T-cell (primary cell): ENCODE data around the gene MAS1L. TPM values are rescaled to one million over a fixed set of nuclear protein-coding genes. Genes with fewer than 3 reads are reported as not detected.
A peak's percentile ranks its signal among the peaks of the same experiment; 100 is the strongest.

ENCODE experiments used
- ATAC-seq, 4 experiments: fragments of 200-7000 bp in 3 of 4; fragments of 150-1000 bp in 1 of 4; cut with Tn5 transposase; replicated peaks in 1 of 4; 1 replicate in 3 of 4; 2 replicates in 1 of 4; pipeline ENCODE4 v1.10.0; 2021; ENCODE audit warnings: moderate library complexity in 3 of 4, mild to moderate bottlenecking in 2 of 4, moderate number of reproducible peaks in 1 of 4
- CTCF ChIA-PET, 2 donors: fragments of 300-600 bp; sonication (Branson Sonifier 250); formaldehyde crosslinking; loops; one replicate each; lab custom pipeline; 2022; ENCODE audit warnings: antibody characterized with exemption in 2 of 2; lab: Charles Lee
- POLR2A ChIA-PET, 2 donors: fragments of 300-600 bp; sonication (Branson Sonifier 250); formaldehyde crosslinking; loops; one replicate each; lab custom pipeline; 2022; ENCODE audit warnings: antibody characterized with exemption in 2 of 2; lab: Charles Lee
- DNase-seq, 35 experiments: peaks; one replicate each; pipeline versions ENCODE4 v3.0.0 to v3.0.0-alpha.2; 2013 to 2023
- H3K27ac ChIP-seq: one replicate; pipeline ENCODE4 v1.5.1; 2013; ENCODE audit warnings: low read length
- H3K27me3 ChIP-seq, 2 experiments: replicated peaks in 1 of 2; 1 replicate in 1 of 2; 2 replicates in 1 of 2; pipeline versions ENCODE4 v1.6.1 to v1.7.0; 2013; ENCODE audit warnings: low read length in 1 of 2, mixed read lengths in 1 of 2; ENCODE audit not compliant: control insufficient read depth in 2 of 2, insufficient read depth in 2 of 2; ENCODE audit errors: extremely low read depth in 1 of 2
- H3K36me3 ChIP-seq, 2 donors: 1 replicate in 1 of 2; 2 replicates in 1 of 2; pipeline versions ENCODE4 v1.6.1 to v1.7.0; 2013; ENCODE audit warnings: low read length in 1 of 2; ENCODE audit not compliant: control insufficient read depth in 2 of 2, insufficient read depth in 1 of 2; ENCODE audit errors: extremely low read depth in 1 of 2
- H3K4me1 ChIP-seq, 2 experiments: 1 replicate in 1 of 2; 2 replicates in 1 of 2; pipeline versions ENCODE4 v1.6.1 to v1.7.0; 2013; ENCODE audit warnings: low read length in 2 of 2, mixed read lengths in 1 of 2; ENCODE audit not compliant: insufficient read depth in 2 of 2, control insufficient read depth in 1 of 2; ENCODE audit errors: extremely low read depth in 1 of 2
- H3K4me3 ChIP-seq, 2 donors: 1 replicate in 1 of 2; 2 replicates in 1 of 2; pipeline versions ENCODE4 v1.5.1 to v1.7.0; 2013; ENCODE audit warnings: mild to moderate bottlenecking in 2 of 2, low read length in 1 of 2, moderate library complexity in 1 of 2; ENCODE audit not compliant: control insufficient read depth in 1 of 2; ENCODE audit errors: extremely low read depth in 1 of 2
- H3K9me3 ChIP-seq: 2 replicates; pipeline ENCODE4 v1.7.0; 2013
- H3K27ac Mint-ChIP-seq, 2 donors: one replicate each; pipeline ENCODE4 v1.8.0; 2020 to 2021; ENCODE audit warnings: mild to moderate bottlenecking in 2 of 2, mixed read lengths in 2 of 2
- H3K27me3 Mint-ChIP-seq, 2 donors: one replicate each; pipeline ENCODE4 v1.8.0; 2021 to 2022; ENCODE audit warnings: mixed read lengths in 2 of 2
- H3K36me3 Mint-ChIP-seq: one replicate; pipeline ENCODE4 v1.8.0; 2021; ENCODE audit warnings: mixed read lengths
- H3K4me1 Mint-ChIP-seq, 3 donors: one replicate each; pipeline ENCODE4 v1.8.0; 2020 to 2022; ENCODE audit warnings: mixed read lengths in 3 of 3, mild to moderate bottlenecking in 1 of 3
- H3K4me3 Mint-ChIP-seq, 3 donors: one replicate each; pipeline ENCODE4 v1.8.0; 2020 to 2022; ENCODE audit warnings: mild to moderate bottlenecking in 3 of 3, mixed read lengths in 3 of 3, moderate library complexity in 3 of 3
- H3K9me3 Mint-ChIP-seq, 3 donors: one replicate each; pipeline ENCODE4 v1.8.0; 2020 to 2022; ENCODE audit warnings: mixed read lengths in 3 of 3
- WGBS: methylation state at CpG from one replicate; pipeline ENCODE4 v1.1.5; 2013; ENCODE audit warnings: missing lambda C conversion rate; ENCODE audit not compliant: insufficient coverage; 5-methylcytosine and 5-hydroxymethylcytosine counted together
- total RNA-seq, 35 experiments: library from RNA in 6 of 35; stranded (reverse) in 6 of 35; fragments of 120-200 nt in 1 of 35; gene quantifications; one replicate each; pipeline versions ENCODE4 v1.2.1 to v1.2.4 and lab custom pipeline; 2013 to 2026

The MAS1L gene
- total RNA-seq, 5 donors from 2014 or later (not counting 1 experiment from before 2014, with no cell fraction given), result not detected

GRCh38 chr6:29528300-29528931 is 40.7 kb upstream of the MAS1L start:
- H3K4me3 Mint-ChIP-seq, result no peak overlapping the region
- H3K36me3 ChIP-seq, result no peaks in the 10 kb centered on the region
- CTCF ChIA-PET, result no interaction called here
- H3K36me3 Mint-ChIP-seq, result no peaks in the 10 kb centered on the region
- H3K27ac ChIP-seq, result no peak overlapping the region
- no peaks in the 10 kb centered on the region for H3K4me1 Mint-ChIP-seq
- no peak for ATAC-seq
- H3K4me3 ChIP-seq, result no peak overlapping the region
- POLR2A ChIA-PET, result interaction anchor here in 1 of 2 donors (0.9 kb wide), 1 partner anchor 137 kb away, joined by 3 read pairs; no protein-coding TSS in a partner anchor
- DNase-seq, result no peak
- no peaks in the 10 kb centered on the region for H3K9me3 ChIP-seq
- peaks cover 0 to 42% of the 10 kb centered on the region in 2 experiments for H3K27me3 ChIP-seq
- H3K27ac Mint-ChIP-seq, result peak overlapping the region in 1 of 2 donors; percentile 9
- peaks cover 17 to 27% of the 10 kb centered on the region in 2 donors for H3K27me3 Mint-ChIP-seq
- 56% methylated on average over 5 of the region's 5 CpGs for WGBS
- H3K4me1 ChIP-seq, result no peaks in the 10 kb centered on the region
- H3K9me3 Mint-ChIP-seq, result no peaks in the 10 kb centered on the region

- no peaks in the 10 kb centered on the region for H3K36me3 Mint-ChIP-seq
- no peaks in the 10 kb centered on the region for H3K4me1 Mint-ChIP-seq
- H3K9me3 Mint-ChIP-seq, result no peaks in the 10 kb centered on the region
- Histone ChIP-seq H3K4me3 (no peak overlapping the region), H3K27ac (no peak overlapping the region), H3K36me3 (no peaks in the 10 kb centered on the region), H3K27me3 (peaks cover 0 to 40% of the 10 kb centered on the region in 2 experiments), H3K9me3 (no peaks in the 10 kb centered on the region), H3K4me1 (no peaks in the 10 kb centered on the region)
- no CpG with 5 or more reads among the region's 2 CpGs for WGBS
- POLR2A ChIA-PET, result no interaction called here
- CTCF ChIA-PET, result no interaction called here
- H3K27me3 Mint-ChIP-seq, result peaks cover 17 to 30% of the 10 kb centered on the region in 2 donors
- H3K4me3 Mint-ChIP-seq, result no peak overlapping the region
- no peak for DNase-seq
- no peak overlapping the region for H3K27ac Mint-ChIP-seq
- no peak for ATAC-seq
Observed at GRCh38 chr6:29527564-29527963, 39.8 kb upstream of the MAS1L start.

GRCh38 chr6:29527126-29527525 is 39.4 kb upstream of the MAS1L start:
- no peak overlapping the region for H3K27ac Mint-ChIP-seq
- Histone ChIP-seq H3K9me3 (no peaks in the 10 kb centered on the region), H3K4me3 (no peak overlapping the region), H3K27me3 (peaks cover 0 to 36% of the 10 kb centered on the region in 2 experiments), H3K36me3 (no peaks in the 10 kb centered on the region), H3K27ac (no peak overlapping the region), H3K4me1 (no peaks in the 10 kb centered on the region)
- no peak overlapping the region for H3K4me3 Mint-ChIP-seq
- ChIA-PET POLR2A (no interaction called here), CTCF (no interaction called here)
- H3K36me3 Mint-ChIP-seq, result no peaks in the 10 kb centered on the region
- DNase-seq (no peak), ATAC-seq (no peak)
- no CpG with 5 or more reads among the region's 1 CpG for WGBS
- peaks cover 17 to 30% of the 10 kb centered on the region in 2 donors for H3K27me3 Mint-ChIP-seq
- no peaks in the 10 kb centered on the region for H3K4me1 Mint-ChIP-seq
- no peaks in the 10 kb centered on the region for H3K9me3 Mint-ChIP-seq

- Histone ChIP-seq H3K27ac (no peak overlapping the region), H3K36me3 (no peaks in the 10 kb centered on the region), H3K4me3 (no peak overlapping the region), H3K9me3 (no peaks in the 10 kb centered on the region), H3K4me1 (no peaks in the 10 kb centered on the region), H3K27me3 (peaks cover 0 to 36% of the 10 kb centered on the region in 2 experiments)
- WGBS, result no CpG with 5 or more reads among the region's 1 CpG
- DNase-seq (no peak), ATAC-seq (no peak)
- ChIA-PET POLR2A (no interaction called here), CTCF (no interaction called here)
- H3K4me3 Mint-ChIP-seq, result no peak overlapping the region
- H3K27ac Mint-ChIP-seq, result no peak overlapping the region
- no peaks in the 10 kb centered on the region for H3K36me3 Mint-ChIP-seq
- H3K4me1 Mint-ChIP-seq, result no peaks in the 10 kb centered on the region
- peaks cover 18 to 33% of the 10 kb centered on the region in 2 donors for H3K27me3 Mint-ChIP-seq
- H3K9me3 Mint-ChIP-seq, result no peaks in the 10 kb centered on the region
Observed at GRCh38 chr6:29525311-29525639, 37.5 kb upstream of the MAS1L start.

GRCh38 chr6:29524444-29525310 is 36.9 kb upstream of the MAS1L start:
- Mint-ChIP-seq H3K36me3 (no peaks in the 10 kb centered on the region), H3K4me1 (no peaks in the 10 kb centered on the region), H3K27ac (no peak overlapping the region), H3K27me3 (peaks cover 18 to 33% of the 10 kb centered on the region in 2 donors), H3K4me3 (no peak overlapping the region), H3K9me3 (no peaks in the 10 kb centered on the region)
- 27% methylated on average over 3 of the region's 7 CpGs for WGBS
- Histone ChIP-seq H3K27ac (no peak overlapping the region), H3K36me3 (no peaks in the 10 kb centered on the region), H3K9me3 (no peaks in the 10 kb centered on the region), H3K27me3 (peaks cover 0 to 31% of the 10 kb centered on the region in 2 experiments), H3K4me1 (no peaks in the 10 kb centered on the region), H3K4me3 (no peak overlapping the region)
- ATAC-seq (no peak), DNase-seq (no peak)
- POLR2A ChIA-PET, result no interaction called here
- CTCF ChIA-PET, result no interaction called here

- Mint-ChIP-seq H3K27me3 (peaks cover 18 to 30% of the 10 kb centered on the region in 2 donors), H3K4me3 (no peak overlapping the region), H3K4me1 (no peaks in the 10 kb centered on the region), H3K9me3 (no peaks in the 10 kb centered on the region), H3K27ac (no peak overlapping the region), H3K36me3 (no peaks in the 10 kb centered on the region)
- CTCF ChIA-PET, result no interaction called here
- POLR2A ChIA-PET, result no interaction called here
- Histone ChIP-seq H3K4me3 (no peak overlapping the region), H3K27ac (no peak overlapping the region), H3K9me3 (no peaks in the 10 kb centered on the region), H3K4me1 (no peaks in the 10 kb centered on the region), H3K27me3 (peaks cover 0 to 27% of the 10 kb centered on the region in 2 experiments), H3K36me3 (no peaks in the 10 kb centered on the region)
- DNase-seq, result no peak
- WGBS, result no CpG with 5 or more reads among the region's 2 CpGs
- ATAC-seq, result no peak
Observed at GRCh38 chr6:29524044-29524443, 36.3 kb upstream of the MAS1L start.
